HG03442 (cell line): ENCODE measurements around the gene LGR4.
"Not testable (repeated sequence)": the region's sequence is repeated elsewhere in the genome, so short reads cannot be mapped to it uniquely, and the experiment has no call there.

ENCODE experiments used
- ATAC-seq: cut with Tn5 transposase; IDR thresholded peaks from one replicate; pipeline ENCODE4 v1.9.1; 2021; ENCODE audit warnings: mild to moderate bottlenecking, moderate library complexity; ENCODE audit not compliant: unreplicated experiment

LGR4 gene

GRCh38 chr11:27355575-27356104 lies 117.0 kb downstream of the LGR4 start:
- no peak for ATAC-seq

- ATAC-seq, result no peak
Observed at GRCh38 chr11:27354359-27354965, 118.1 kb downstream of the LGR4 start.

GRCh38 chr11:27353593-27354358 lies 118.8 kb downstream of the LGR4 start:
- no peak for ATAC-seq

GRCh38 chr11:27352781-27353180 lies 119.8 kb downstream of the LGR4 start:
- no peak for ATAC-seq

GRCh38 chr11:27350511-27350910 lies 122.1 kb downstream of the LGR4 start:
- no peak for ATAC-seq

GRCh38 chr11:27349919-27350318 lies 122.7 kb downstream of the LGR4 start:
- ATAC-seq, result no peak

GRCh38 chr11:27348340-27348873 lies 124.2 kb downstream of the LGR4 start:
- no peak for ATAC-seq

GRCh38 chr11:27347359-27348339 lies 124.9 kb downstream of the LGR4 start:
- ATAC-seq, result no peak

- ATAC-seq, result no peak
Observed at GRCh38 chr11:27339941-27340340, 132.6 kb downstream of the LGR4 start.

GRCh38 chr11:27334764-27335163 lies 137.8 kb downstream of the LGR4 start:
- ATAC-seq, result not testable (repeated sequence)

GRCh38 chr11:27331981-27332380 lies 140.6 kb downstream of the LGR4 start:
- ATAC-seq, result no peak

GRCh38 chr11:27330633-27331270 lies 141.8 kb downstream of the LGR4 start:
- ATAC-seq, result no peak

- no peak for ATAC-seq
Observed at GRCh38 chr11:27329867-27330632, 142.5 kb downstream of the LGR4 start.

- ATAC-seq, result no peak
Observed at GRCh38 chr11:27328614-27329013, 144.0 kb downstream of the LGR4 start.

- ATAC-seq, result not testable (repeated sequence)
Observed at GRCh38 chr11:27327064-27327463, 145.5 kb downstream of the LGR4 start.

GRCh38 chr11:27322196-27322595 lies 150.4 kb downstream of the LGR4 start:
- ATAC-seq, result not testable (repeated sequence)

GRCh38 chr11:27321340-27321739 lies 151.2 kb downstream of the LGR4 start:
- not testable (repeated sequence) for ATAC-seq

GRCh38 chr11:27319072-27319471 lies 153.5 kb downstream of the LGR4 start:
- ATAC-seq, result peak; percentile 100

GRCh38 chr11:27317751-27318150 lies 154.8 kb downstream of the LGR4 start:
- ATAC-seq, result no peak
